HG03521 (cell line): ENCODE measurements around the gene FOXP1.

Experiments used
- ATAC-seq: cut with Tn5 transposase; IDR thresholded peaks from one replicate; pipeline ENCODE4 v1.9.1; 2021; ENCODE audit warnings: mild to moderate bottlenecking, moderate library complexity; ENCODE audit not compliant: unreplicated experiment

Gene FOXP1

GRCh38 chr3:71288269-71288930 lies 295.1 kb downstream of the FOXP1 start:
- ATAC-seq = no peak

GRCh38 chr3:71285086-71285485 lies 298.4 kb downstream of the FOXP1 start:
- no peak for ATAC-seq

GRCh38 chr3:71282976-71283375 lies 300.6 kb downstream of the FOXP1 start:
- no peak for ATAC-seq

- no peak for ATAC-seq
Observed at GRCh38 chr3:71281280-71281679, 302.2 kb downstream of the FOXP1 start.

GRCh38 chr3:71277341-71277740 lies 306.2 kb downstream of the FOXP1 start:
- ATAC-seq = no peak

- ATAC-seq = no peak
Observed at GRCh38 chr3:71276531-71276930, 307.0 kb downstream of the FOXP1 start.

- no peak for ATAC-seq
Observed at GRCh38 chr3:71273453-71273852, 310.1 kb downstream of the FOXP1 start.

- no peak for ATAC-seq
Observed at GRCh38 chr3:71271596-71271995, 311.9 kb downstream of the FOXP1 start.

GRCh38 chr3:71269906-71270305 lies 313.6 kb downstream of the FOXP1 start:
- ATAC-seq = no peak

GRCh38 chr3:71268462-71268999 lies 315.0 kb downstream of the FOXP1 start:
- no peak for ATAC-seq

- no peak for ATAC-seq
Observed at GRCh38 chr3:71266875-71267274, 316.7 kb downstream of the FOXP1 start.

- ATAC-seq = no peak
Observed at GRCh38 chr3:71265365-71265915, 318.1 kb downstream of the FOXP1 start.

GRCh38 chr3:71264840-71265239 lies 318.7 kb downstream of the FOXP1 start:
- no peak for ATAC-seq

GRCh38 chr3:71262364-71263265 lies 320.9 kb downstream of the FOXP1 start:
- no peak for ATAC-seq

- ATAC-seq = no peak
Observed at GRCh38 chr3:71260782-71261181, 322.7 kb downstream of the FOXP1 start.

GRCh38 chr3:71258526-71258925 lies 325.0 kb downstream of the FOXP1 start:
- no peak for ATAC-seq

- no peak for ATAC-seq
Observed at GRCh38 chr3:71258116-71258515, 325.4 kb downstream of the FOXP1 start.

GRCh38 chr3:71255498-71255897 lies 328.0 kb downstream of the FOXP1 start:
- no peak for ATAC-seq

GRCh38 chr3:71254281-71255057 lies 329.1 kb downstream of the FOXP1 start:
- ATAC-seq = no peak

GRCh38 chr3:71253169-71253568 lies 330.4 kb downstream of the FOXP1 start:
- no peak for ATAC-seq

- ATAC-seq = no peak
Observed at GRCh38 chr3:71252466-71252865, 331.1 kb downstream of the FOXP1 start.
